Activated CD8-positive, alpha-beta T cell treated with anti-CD3 and anti-CD28 coated beads for 36 hours (primary cell): ENCODE data around the gene GLB1L2. TPM values are rescaled to one million over a fixed set of nuclear protein-coding genes. Genes with fewer than 3 reads are reported as not detected.

Experiments used
- ATAC-seq: fragments of 200-7000 bp; cut with Tn5 transposase; one replicate; pipeline ENCODE4 v1.10.0; 2021; ENCODE audit warnings: mild to moderate bottlenecking, moderate library complexity
- CTCF ChIA-PET: fragments of 350-600 bp; sonication (Branson Sonifier 250); formaldehyde crosslinking; loops from one replicate; lab custom pipeline; 2021; ENCODE audit warnings: antibody characterized with exemption; lab: Charles Lee
- POLR2A ChIA-PET: fragments of 350-600 bp; sonication (Branson Sonifier 250); formaldehyde crosslinking; loops from one replicate; lab custom pipeline; 2021; ENCODE audit warnings: antibody characterized with exemption; lab: Charles Lee
- DNase-seq: peaks from one replicate; pipeline ENCODE4 v3.0.0-alpha.2; 2020
- H3K27ac Mint-ChIP-seq: one replicate; pipeline ENCODE4 v1.8.0; 2021; ENCODE audit warnings: mild to moderate bottlenecking, mixed read lengths
- H3K27me3 Mint-ChIP-seq: one replicate; pipeline ENCODE4 v1.8.0; 2021; ENCODE audit warnings: mixed read lengths
- H3K36me3 Mint-ChIP-seq: one replicate; pipeline ENCODE4 v1.8.0; 2021; ENCODE audit warnings: low read depth, mixed read lengths
- H3K4me1 Mint-ChIP-seq: one replicate; pipeline ENCODE4 v1.8.0; 2021; ENCODE audit warnings: low read depth, mixed read lengths
- H3K4me3 Mint-ChIP-seq: one replicate; pipeline ENCODE4 v1.8.0; 2021; ENCODE audit warnings: mild to moderate bottlenecking, moderate library complexity, mixed read lengths
- H3K9me3 Mint-ChIP-seq: one replicate; pipeline ENCODE4 v1.8.0; 2021; ENCODE audit warnings: mixed read lengths
- CTCF ChIP-seq: fragments of 200-600 bp; IDR thresholded peaks from one replicate; pipeline ENCODE4 v1.8.0; 2022; ENCODE audit warnings: antibody characterized with exemption, mild to moderate bottlenecking
- intact Hi-C: fragments of 100-400 bp; cut with micrococcal nuclease; formaldehyde crosslinking; loops from one replicate; pipeline ENCODE4 v1.10.0; 2022
- total RNA-seq, 2 experiments: library from RNA; stranded (reverse); gene quantifications; one replicate each; pipeline ENCODE4 v1.2.3, GENCODE V29; 2021

GLB1L2 gene
- total RNA-seq, 2 experiments from 2014 or later, result 4.7 to 6.0 TPM

- no peak for TF ChIP-seq CTCF
- H3K9me3 Mint-ChIP-seq, result peaks cover 20% of the 10 kb centered on the region
- ChIA-PET POLR2A (no interaction called here), CTCF (no interaction called here)
- ATAC-seq (no peak), DNase-seq (no peak)
- peaks cover 12% of the 10 kb centered on the region for H3K27me3 Mint-ChIP-seq
- intact Hi-C loops, result no loop called here
- H3K27ac Mint-ChIP-seq, result no peak overlapping the region
- no peak overlapping the region for H3K4me3 Mint-ChIP-seq
- H3K4me1 Mint-ChIP-seq, result no peaks in the 10 kb centered on the region
- H3K36me3 Mint-ChIP-seq, result peaks cover 25% of the 10 kb centered on the region
Measured at GRCh38 chr11:134322553-134322952, 9.2 kb upstream of the GLB1L2 start.

- Mint-ChIP-seq H3K4me1 (peaks cover 5% of the 10 kb centered on the region), H3K27ac (no peak overlapping the region), H3K9me3 (no peaks in the 10 kb centered on the region), H3K36me3 (no peaks in the 10 kb centered on the region), H3K4me3 (no peak overlapping the region), H3K27me3 (peaks cover 17% of the 10 kb centered on the region)
- no peak for TF ChIP-seq CTCF
- intact Hi-C loops, result no loop called here
- no peak for ATAC-seq
- ChIA-PET CTCF (no interaction called here), POLR2A (no interaction called here)
- no peak for DNase-seq
Measured at GRCh38 chr11:134328433-134328832, 3.4 kb upstream of the GLB1L2 start.

- Mint-ChIP-seq H3K27ac (no peak overlapping the region), H3K27me3 (peaks cover 20% of the 10 kb centered on the region), H3K4me3 (peak overlapping the region; percentile 76), H3K36me3 (no peaks in the 10 kb centered on the region), H3K9me3 (no peaks in the 10 kb centered on the region), H3K4me1 (peaks cover 12% of the 10 kb centered on the region)
- POLR2A ChIA-PET, result no interaction called here
- CTCF ChIA-PET, result no interaction called here
- intact Hi-C loops, result no loop called here
- DNase-seq (no peak), ATAC-seq (no peak)
- no peak for TF ChIP-seq CTCF
Measured at GRCh38 chr11:134330611-134331353, 1.0 kb upstream of the GLB1L2 start.

GRCh38 chr11:134332189-134332631, 422 bp downstream of the GLB1L2 start:
- ATAC-seq (peak; percentile 40), DNase-seq (peak; percentile 18)
- peaks cover 12% of the 10 kb centered on the region for H3K4me1 Mint-ChIP-seq
- no peaks in the 10 kb centered on the region for H3K36me3 Mint-ChIP-seq
- peak overlapping the region; percentile 66 for H3K4me3 Mint-ChIP-seq
- TF ChIP-seq CTCF, result no peak
- ChIA-PET POLR2A (interaction anchor here (0.8 to 3.0 kb wide), 3 partner anchors 56 to 107 kb away, joined by 3 to 13 read pairs (median 4); partner anchors contain the start of genes GLB1L3 and VPS26B), CTCF (interaction anchor here (0.9 to 1.5 kb wide), 3 partner anchors 58 to 71 kb away, joined by 3 to 7 read pairs (median 3); no protein-coding TSS in a partner anchor)
- no peak overlapping the region for H3K27ac Mint-ChIP-seq
- intact Hi-C loops, result no loop called here
- peaks cover 18% of the 10 kb centered on the region for H3K27me3 Mint-ChIP-seq
- H3K9me3 Mint-ChIP-seq, result no peaks in the 10 kb centered on the region

GRCh38 chr11:134332782-134333181, 994 bp downstream of the GLB1L2 start:
- peak overlapping the region; percentile 66 for H3K4me3 Mint-ChIP-seq
- intact Hi-C loops, result no loop called here
- ChIA-PET CTCF (interaction anchor here (0.9 to 1.5 kb wide), 3 partner anchors 59 to 71 kb away, joined by 3 to 7 read pairs (median 3); no protein-coding TSS in a partner anchor), POLR2A (interaction anchor here (0.8 to 3.0 kb wide), 3 partner anchors 56 to 108 kb away, joined by 3 to 13 read pairs (median 4); partner anchors contain the start of genes GLB1L3 and VPS26B)
- no peak for ATAC-seq
- peaks cover 18% of the 10 kb centered on the region for H3K27me3 Mint-ChIP-seq
- no peaks in the 10 kb centered on the region for H3K36me3 Mint-ChIP-seq
- no peak for TF ChIP-seq CTCF
- no peak overlapping the region for H3K27ac Mint-ChIP-seq
- H3K9me3 Mint-ChIP-seq, result no peaks in the 10 kb centered on the region
- DNase-seq, result no peak
- H3K4me1 Mint-ChIP-seq, result peaks cover 12% of the 10 kb centered on the region
